ENCODE results near the gene PCDHGB2.

- TF ChIP-seq CTCF (optimal IDR thresholded peaks at IDR 0.05 in 1 of 3, IDR thresholded peaks at IDR 0.05 in 1 of 3, conservative IDR thresholded peaks at IDR 0.05 in 1 of 3; ENCODE audit: extremely low read depth in 1 of 3, insufficient read depth in 2 of 3, low read length in 3 of 3) (no peak), EZH2 (IDR thresholded peaks at IDR 0.05; ENCODE audit: low read length) (no peak)
Measured at GRCh38 chr5:141383345-141383744, 23.6 kb downstream of the PCDHGB2 start.
